SKM-1 treated with dmso at 0.1 percent for 144 hours (cell line): ENCODE results near the gene FUT8.
A peak's percentile ranks its signal among the peaks of the same experiment; 100 is the strongest.

Source experiments
- DNase-seq: peaks from one replicate; lab custom pipeline; 2025; ENCODE audit not compliant: unreplicated experiment; lab: John Stamatoyannopoulos, UW

FUT8 gene

GRCh38 chr14:65412032-65412846 lies at the start of gene FUT8:
Gene FUT8 (plus strand): TSS chr14:65412730. CDS start chr14:65561564, 148,834 bp downstream.
- DNase-seq, result peak; percentile 55

- DNase-seq, result no peak
Measured at GRCh38 chr14:65366802-65367565, 45.5 kb upstream of the FUT8 start.

DNA sequence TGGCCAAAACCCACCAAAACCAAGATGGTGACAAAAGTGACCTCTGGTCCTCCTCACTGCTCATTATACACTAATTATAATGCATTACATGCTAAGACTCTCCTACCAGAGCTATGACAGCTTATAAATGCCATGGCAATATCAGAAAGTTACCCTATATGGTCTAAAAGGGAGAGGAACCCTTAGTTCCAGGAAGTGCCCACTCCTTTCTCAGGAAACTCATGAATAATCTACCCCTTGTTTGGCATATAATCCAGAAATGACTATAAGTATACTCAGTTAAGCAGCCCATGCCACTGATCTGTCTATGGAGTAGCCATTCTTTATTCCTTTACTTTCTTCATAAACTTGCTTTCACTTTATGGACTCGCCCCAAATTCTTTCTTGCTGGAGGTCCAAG lies 43.0 kb upstream of the FUT8 start:
- DNase-seq, result no peak

- no peak for DNase-seq
Measured at GRCh38 chr14:65370801-65371248, 41.7 kb upstream of the FUT8 start.

- no peak for DNase-seq
Measured at GRCh38 chr14:65371784-65372183, 40.7 kb upstream of the FUT8 start.

GRCh38 chr14:65373016-65373670 lies 39.4 kb upstream of the FUT8 start:
- no peak for DNase-seq

GRCh38 chr14:65373671-65374039 lies 38.9 kb upstream of the FUT8 start:
- DNase-seq, result no peak

DNA sequence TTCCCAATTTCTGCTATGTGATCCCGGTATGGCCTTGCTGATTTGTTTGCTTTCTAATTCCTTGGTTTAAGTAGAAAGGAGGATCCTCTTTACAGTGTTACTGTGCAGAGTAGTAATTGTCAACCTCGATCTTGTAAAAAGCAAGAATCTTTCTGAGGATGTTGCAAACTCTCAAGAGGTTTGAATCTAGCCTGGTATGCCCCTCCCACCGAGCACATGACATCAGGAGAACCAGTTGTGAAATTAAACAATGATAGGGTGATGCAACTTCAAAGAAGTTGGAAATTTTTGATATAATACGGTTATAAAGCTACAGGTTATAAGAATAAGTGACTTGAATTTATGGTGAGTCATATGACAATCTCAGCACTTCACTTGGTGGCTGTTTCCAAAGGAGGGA lies 35.0 kb upstream of the FUT8 start:
- no peak for DNase-seq

DNA sequence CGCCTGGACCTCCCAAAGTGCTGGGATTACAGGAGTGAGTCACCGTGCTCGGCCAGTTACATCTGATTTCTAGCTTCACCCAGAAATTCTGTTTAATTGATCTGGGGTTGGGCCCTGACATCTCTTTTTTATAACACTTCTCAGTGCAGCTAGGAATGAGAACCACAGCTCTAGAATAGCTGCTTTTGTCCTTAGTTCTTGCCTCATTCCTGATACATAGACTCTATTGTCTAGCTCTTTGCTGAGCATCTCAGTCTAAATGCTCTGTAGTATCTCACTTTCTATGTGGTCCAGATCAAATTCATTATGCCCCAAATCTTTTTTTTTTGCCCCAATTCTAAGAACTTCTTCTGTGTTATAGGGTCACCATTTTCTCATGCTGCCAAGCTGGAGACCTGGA lies 29.9 kb upstream of the FUT8 start:
- no peak for DNase-seq

- DNase-seq, result no peak
Measured at GRCh38 chr14:65387171-65387570, 25.4 kb upstream of the FUT8 start.

DNA sequence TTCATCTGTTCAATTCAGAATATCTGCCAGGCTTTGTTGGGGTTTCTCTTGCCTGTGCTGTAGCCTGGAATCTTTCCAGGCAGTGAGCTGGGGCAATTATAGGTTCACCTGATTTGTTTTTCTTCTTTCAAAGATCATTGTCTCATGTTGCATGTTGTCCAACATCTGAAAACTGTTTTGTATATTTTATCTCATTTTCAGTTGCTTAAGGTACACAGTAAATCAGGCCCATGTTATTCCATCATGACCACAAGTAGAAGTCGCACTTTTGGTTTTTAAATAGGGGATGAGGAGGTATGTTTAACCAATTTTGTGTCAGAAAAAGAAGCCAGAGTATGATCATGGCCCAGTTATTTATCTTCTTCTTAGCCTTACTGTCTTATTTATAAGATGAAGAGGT lies 24.9 kb upstream of the FUT8 start:
- no peak for DNase-seq

GRCh38 chr14:65392296-65392695 lies 20.2 kb upstream of the FUT8 start:
- no peak for DNase-seq

DNA sequence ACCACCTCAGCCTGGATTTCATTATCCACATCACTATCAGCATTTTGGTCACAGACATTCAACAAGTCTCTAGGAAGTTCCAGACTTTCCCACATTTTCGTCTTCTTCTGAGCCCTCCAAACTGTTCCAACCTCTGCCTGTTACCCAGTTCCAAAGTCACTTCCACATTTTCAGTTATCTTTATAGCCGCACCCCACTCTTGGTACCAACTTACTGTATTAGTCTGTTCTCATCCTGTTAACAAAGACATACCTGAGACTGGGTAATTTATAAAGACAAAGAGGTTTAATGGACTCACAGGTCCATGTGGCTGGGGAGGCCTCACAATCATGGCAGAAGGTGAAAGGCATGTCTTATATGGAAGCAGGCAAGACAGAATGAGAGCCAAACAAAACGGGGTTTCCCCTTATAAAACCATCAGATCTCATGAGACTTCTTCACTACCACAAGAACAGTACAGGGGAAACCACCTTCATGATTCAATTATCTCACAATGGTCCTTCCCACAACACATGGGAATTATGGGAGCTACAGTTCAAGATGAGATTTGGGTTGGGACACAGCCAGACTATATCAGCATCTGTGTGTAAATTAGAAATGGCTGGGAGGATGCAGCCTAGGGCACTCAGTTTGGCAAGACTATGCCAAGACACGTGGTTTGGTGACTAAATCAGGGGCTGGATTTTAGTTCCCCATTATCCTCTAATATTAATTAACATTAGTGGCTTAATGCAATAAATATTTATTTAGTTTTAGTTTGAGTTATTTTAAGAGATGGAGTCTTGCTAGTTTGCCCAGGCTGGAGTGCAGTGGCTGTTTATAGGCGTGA lies 16.2 kb upstream of the FUT8 start:
- no peak for DNase-seq

DNA sequence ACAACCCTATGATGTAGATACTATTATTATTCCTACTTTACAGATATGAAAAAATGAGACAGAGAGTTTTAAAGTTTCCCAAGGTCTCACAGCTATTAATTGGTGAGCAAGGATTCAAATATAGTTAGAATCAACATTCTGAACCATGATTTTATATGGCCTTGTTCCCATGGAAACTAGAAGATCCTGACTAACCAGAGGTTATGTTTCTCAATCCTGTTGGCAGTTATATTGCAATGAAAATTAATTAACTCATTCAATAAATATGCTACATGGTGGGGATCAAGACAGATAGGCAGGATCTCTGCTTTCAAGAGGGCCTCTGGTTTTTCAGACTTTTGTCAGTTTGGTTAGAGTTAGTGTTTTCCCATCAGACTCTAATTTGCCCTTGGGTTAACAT lies 9.3 kb upstream of the FUT8 start:
- DNase-seq, result no peak

GRCh38 chr14:65408113-65408512 lies 4.4 kb upstream of the FUT8 start:
- DNase-seq, result no peak

DNA sequence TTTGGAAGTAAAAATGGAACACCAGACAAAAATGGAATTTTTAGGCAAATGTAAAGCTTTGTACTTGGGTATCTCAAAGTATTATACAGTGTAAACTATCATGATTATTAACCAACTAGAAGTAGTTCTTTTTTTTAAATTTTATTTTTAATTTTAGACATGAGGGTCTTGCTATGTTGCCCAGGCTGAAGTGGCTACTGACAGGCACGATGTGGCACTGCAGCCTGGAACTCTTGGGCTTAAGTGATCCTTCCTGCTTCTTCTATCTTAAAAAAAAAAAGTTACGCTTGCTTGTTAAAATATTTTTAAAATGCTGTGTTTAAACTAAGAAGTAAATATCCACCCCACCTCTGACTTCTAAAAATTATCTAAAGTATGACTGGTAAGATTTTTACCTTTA lies 1.9 kb upstream of the FUT8 start:
- DNase-seq, result no peak

GRCh38 chr14:65411656-65412031 lies 886 bp upstream of the FUT8 start:
- peak; percentile 46 for DNase-seq

DNA sequence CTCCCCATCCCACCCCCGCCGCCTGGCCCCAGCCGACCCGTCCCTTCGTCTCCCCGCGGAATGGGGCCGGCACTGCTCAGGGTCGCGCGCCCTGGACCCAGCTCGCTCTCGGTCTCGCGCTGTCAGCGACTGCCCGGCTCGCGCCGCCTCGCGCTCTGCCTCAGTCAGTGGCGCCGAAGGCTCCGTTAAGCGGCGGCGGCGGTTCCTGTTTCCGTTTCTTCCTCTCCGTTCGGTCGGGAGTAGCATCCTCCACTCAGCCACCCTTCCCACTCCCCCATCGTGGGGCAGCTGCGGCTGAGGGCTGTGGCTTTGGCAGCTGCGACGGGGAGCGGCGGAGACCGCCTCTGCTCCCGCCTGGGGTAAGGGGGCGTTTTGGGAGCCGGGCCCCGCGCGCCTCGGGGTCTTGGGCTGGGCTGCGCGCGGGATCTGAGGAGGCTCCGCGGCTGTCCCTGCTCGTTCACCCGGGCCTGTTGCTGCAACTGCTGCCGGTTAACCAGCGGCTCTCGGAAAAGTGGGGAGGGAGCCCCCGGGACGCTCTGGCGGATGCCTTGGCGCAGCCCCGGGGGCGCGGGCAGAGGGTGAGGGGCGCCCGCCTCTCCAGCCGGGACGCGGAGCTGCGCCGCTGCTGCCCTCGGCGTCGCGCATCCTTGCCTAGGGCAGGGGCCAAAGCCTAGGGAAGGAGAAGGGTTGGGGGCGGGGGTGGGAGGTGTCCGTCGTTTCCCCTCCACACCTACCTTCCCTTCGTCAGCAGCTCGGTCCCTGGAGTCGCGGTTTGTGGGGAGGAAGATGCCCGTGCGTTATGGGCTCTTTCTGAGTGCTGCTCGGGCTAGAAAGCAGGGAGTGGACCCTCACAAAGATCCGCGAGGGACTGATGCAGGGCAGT lies 567 bp downstream of the FUT8 start:
- peak; percentile 46 for DNase-seq

- DNase-seq, result no peak
Measured at GRCh38 chr14:65413739-65414045, 1.2 kb downstream of the FUT8 start.

DNA sequence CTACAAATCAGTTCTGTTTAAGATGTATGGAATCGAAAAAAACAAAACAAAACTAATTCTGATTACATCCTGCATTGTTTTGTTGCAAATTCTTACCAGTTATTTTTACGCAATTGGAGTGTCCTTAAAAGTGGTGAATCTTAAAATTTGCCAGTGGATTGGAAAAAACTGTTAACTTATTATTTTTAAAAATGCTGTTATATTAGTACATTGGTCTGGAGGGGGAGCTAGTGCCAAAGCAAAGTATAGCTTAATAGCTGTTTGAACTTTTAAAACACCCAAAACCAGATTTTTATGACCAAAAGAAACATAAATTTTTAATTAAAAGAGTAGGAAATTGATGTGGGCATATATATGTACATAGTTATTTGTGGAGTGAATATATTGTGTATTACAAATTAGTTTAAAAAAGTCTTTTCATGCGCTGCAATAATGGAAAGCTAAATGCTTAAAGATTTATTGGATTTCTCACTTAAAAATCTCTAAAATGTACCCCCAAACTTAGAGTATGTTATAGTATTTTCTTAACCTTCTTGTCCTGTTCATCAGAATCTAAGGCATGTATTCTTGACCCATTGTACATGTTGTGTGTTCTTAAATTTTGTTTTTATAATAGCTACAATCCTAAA lies 2.5 kb downstream of the FUT8 start:
- no peak for DNase-seq
